Measurements from ENCODE around the gene PDZRN4.
"Not testable (repeated sequence)": the region's sequence is repeated elsewhere in the genome, so short reads cannot be mapped to it uniquely, and the experiment has no call there.

PDZRN4 gene

DNA sequence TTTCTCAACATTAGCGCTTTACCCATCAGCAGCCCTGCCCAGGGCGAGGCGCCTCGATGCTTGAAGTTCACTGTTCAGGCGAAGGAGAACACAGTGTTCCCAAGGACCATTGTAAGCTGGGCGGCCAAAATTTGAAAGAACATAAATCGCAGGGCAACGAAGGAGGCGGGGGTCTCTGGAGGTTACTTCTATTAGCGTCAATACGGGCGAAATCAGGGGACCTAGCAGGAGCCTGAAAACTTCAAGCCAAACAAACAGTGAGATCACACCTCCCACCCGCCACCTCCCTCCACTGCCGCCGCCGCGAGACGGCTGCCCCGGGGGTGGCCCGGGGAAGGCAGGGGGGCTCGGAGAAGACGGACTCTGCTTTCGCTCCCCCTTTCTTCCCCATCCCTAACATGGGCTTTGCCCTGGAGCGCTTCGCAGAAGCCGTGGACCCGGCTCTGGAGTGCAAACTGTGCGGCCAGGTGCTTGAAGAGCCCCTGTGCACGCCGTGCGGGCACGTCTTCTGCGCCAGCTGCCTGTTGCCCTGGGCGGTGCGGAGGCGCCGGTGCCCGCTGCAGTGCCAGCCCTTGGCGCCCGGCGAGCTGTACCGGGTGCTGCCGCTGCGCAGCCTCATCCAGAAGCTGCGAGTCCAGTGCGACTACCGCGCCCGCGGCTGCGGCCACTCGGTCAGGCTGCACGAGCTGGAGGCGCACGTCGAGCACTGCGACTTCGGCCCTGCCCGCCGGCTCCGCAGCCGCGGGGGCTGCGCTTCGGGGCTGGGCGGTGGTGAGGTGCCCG is at the start of gene PDZRN4:
TSS of gene PDZRN4 (plus strand) at position 263 of the 783 bp plus-strand sequence.
- no peak for DNase-seq

DNA sequence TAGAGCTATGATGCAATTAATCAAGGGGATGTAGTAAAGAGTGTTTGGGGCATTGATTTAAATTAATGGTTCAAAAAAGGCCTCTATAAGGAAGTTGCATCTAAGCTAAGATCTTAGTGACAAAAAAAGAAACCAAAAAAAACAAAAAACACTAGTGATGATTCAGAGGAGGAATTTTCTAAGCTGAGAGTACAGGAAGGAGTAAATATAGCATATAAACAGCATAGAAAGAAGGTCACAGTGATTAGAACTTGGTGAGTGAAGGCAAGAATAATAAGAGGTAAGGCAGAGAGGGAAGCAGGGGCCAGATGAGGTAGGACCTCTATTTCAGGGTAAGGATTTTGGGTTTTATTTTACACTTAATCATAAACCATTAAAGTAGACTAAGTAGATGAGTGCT is 48.0 kb upstream of the PDZRN4 start:
- no peak for DNase-seq

DNA sequence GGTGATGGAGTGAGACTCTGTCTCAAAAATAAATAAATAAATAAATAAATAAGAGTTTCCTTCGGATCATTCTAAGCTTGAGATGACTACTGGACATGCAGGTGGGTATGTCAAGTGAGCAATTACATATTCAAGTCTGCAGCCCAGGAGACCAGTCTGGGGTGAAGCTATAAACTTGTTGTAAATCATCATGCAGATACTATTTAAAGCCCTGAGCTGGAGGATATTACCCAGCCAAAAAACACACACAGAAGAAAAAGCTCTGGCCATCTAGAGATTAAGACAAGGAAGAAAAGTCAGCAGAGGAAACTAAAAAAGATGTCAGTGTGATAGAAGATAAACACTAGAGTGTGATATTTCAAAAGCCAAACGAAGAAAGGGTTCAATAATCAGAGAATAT is 47.0 kb upstream of the PDZRN4 start:
- DNase-seq = no peak

DNA sequence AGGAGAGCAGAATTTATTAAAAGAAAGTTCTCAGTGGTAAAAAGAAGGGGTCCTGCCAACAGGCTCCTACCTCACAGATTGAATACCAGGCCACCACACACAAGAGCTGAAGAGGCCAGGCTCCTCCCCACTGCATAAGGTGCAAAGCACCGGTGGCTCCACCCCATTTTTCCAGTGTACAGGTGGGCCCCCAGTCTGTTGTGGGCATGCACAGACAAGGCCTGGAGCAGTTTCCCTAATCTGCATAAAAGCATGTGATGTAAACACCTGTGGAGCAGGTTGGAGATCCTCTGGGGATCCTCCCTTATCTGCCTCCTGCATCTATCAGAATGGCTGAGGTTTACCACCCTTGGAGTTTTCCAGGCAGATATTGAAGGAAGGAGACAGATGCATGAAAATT is 45.7 kb upstream of the PDZRN4 start:
- no peak for DNase-seq

DNA sequence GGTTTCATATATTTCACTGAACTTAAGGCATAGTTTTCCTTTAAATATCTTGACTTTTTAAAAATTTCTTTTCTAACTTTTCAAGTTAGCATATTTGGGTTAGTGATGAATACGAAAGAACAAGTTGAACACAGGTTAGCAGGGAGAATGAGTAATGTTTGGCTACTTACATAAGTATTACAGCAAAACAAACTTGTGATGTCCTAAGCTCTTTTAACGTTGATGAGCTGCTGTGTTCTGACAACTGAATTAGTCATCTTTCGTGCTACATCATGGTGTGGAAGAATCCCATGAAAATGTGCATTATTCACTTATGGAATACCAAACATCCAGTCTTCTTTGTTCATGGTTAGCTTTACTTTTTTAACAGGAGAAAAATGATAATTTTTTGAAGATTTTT is 36.3 kb upstream of the PDZRN4 start:
- DNase-seq = no peak

DNA sequence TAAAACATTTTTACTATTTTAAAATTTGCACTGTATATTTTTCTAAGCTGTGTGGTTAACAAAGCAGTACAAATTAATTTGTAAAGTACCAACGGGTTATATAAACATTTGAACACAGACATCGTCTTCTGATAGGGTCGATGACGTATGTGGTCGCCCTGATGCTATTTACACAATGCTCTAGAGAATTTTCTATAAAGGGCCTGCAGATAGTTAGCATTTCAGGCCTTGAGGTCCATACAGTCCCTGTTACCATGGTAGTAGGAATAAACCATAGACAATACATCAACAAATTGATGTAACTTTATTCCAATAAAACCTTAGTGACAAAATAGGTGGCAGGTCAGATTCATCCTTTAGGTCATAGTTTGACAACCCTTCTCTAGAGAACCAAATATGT is 25.7 kb upstream of the PDZRN4 start:
- DNase-seq = no peak

DNA sequence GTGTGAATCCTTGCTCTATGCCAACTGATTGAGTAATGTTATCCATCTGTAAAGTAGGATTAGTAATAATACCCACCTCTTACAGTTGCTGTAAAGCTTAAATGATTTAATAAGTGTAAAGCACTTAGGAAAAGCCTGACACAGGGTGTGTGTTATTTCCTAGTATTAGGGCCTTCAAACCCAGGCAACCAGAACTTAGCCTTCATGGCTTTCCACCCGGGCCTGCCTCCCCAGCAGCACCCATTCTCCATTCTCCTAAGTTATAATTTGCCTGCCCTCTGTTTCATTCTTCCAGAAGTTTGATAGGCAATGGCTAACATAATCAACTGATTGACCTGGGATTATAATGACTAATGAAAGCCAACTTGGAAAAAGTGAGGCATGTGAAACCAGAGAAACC is 20.4 kb upstream of the PDZRN4 start:
- DNase-seq = no peak

DNA sequence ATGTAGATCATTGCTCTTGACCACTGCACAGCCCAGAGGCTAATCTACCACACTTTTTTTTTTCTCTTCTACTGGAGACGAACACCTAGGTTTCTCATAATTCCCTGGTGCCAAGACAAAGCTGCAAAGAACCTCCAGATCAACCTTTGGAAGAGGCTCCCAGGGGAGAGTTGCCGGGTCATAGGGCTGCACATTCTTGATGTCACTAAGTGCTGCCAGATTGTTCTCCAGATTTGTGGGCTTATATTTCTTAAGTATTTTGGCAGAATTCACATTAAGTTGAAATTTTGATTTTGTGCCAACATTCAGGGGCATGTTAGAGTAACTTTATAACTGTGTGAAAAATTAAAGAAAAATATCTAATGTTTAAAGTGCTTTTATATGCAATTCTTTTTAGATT is 13.5 kb upstream of the PDZRN4 start:
- DNase-seq = no peak

DNA sequence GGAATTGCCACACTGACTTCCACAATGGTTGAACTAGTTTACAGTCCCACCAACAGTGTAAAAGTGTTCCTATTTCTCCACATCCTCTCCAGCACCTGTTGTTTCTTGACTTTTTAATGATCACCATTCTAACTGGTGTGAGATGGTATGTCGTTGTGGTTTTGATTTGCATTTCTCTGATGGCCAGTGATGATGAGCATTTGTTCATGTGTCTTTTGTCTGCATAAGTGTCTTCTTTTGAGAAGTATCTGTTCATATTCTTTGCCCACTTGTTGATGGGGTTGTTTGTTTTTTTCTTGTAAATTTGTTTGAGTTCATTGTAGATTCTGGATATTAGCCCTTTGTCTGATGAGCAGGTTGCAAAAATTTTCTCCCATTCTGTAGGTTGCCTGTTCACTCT is 8.6 kb upstream of the PDZRN4 start:
- DNase-seq = not testable (repeated sequence)

DNA sequence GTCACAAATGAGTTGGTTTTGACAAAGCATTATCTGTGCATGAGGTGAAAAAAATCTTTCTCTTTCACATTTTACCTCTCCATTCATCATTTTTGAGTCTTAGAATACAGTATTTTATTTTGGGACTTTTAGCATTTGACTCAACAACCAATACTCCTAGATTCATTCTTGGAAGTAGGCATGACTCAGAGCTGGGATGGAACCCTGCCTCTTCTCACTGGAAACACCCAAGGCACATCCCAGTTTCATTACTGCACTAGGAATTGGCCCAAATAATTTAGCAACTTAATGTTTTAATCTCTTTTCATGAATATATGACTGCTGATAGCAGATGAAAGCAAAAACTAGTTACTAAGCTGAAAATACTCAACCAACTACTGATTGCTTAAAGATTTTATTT is 3.3 kb upstream of the PDZRN4 start:
- no peak for DNase-seq

DNA sequence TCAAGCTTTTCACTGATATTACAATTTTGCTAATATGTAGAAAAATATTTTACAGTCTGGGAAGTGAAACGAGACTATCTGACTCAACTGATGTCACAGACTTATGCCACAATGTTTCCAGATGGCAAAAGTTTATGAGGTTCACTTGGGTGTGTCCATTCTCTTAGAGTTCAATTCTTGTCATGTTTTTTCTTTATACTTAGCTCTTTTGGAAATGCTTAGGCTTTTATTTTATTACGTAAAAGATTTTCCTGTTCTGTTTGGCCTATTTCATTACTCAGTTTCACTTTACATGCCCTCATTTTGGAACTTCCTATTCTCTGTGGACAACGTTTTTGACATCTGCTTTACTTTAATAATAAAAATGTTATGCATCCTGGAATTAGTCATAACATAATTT is 2.1 kb upstream of the PDZRN4 start:
- DNase-seq = no peak

DNA sequence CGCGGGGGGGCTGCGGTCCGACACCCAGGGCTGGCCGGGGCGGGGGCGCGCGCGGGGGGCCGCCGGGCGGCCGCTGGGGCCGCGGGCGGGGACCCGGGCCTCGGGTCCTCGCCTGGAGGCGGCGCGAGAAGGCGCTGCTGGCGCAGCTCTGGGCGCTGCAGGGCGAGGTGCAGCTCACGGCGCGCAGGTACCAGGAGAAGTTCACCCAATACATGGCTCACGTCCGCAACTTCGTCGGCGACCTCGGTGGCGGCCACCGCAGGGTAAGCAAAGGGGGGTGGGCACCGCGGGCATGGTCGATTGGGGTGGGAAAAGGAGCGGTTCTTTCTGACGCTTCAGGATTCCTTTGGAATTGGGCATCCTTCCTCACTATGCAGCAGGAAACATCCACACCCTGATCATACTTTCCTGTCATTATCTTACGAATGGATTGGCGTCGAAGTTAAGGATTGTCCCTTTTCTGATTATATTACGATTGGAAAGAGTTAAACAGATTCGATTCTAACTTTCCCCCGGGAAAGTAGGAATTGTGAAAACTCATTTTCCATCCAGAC is 798 bp downstream of the PDZRN4 start:
- DNase-seq = no peak

DNA sequence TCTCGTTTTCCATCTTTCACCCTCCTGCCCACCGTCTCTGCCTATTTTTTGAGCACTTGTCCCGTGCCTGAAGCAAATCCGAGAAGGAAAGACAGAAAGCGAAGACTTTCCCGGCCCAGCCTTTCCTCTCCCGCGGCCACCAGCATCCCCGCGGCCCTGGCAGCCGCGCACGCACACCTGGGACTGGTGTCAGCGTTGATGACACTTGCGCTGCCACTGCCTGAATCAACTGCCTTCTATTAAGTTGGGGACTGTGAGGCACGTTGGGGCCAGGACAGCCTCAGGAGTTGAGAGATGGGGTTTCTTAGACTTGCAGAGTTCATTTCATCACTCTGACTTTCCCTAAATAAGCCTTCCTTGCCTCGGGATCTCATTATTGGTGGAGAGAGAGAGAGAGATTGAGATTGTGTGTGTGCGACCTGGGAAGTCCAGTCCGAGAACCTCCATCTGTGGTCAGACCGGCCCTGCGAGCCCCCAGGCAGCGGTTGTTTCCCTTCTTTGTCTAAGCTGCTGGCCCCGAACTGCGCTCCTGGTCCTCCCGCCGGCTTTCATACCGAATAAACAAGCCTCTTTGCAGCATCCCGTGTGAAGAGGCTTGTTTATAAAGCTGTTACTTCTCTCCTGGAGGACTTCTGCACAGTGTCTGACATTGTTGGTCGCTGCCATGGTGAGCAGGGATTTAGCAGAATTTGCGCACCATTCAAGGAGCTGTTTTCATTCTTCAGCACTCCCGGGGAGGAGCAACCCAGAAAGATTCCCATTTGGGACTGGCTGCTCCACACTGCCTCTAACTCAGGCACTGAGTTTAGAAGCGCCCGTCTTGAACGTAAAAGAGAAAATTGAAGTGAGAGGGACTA is 1.5 kb downstream of the PDZRN4 start:
- DNase-seq = no peak

DNA sequence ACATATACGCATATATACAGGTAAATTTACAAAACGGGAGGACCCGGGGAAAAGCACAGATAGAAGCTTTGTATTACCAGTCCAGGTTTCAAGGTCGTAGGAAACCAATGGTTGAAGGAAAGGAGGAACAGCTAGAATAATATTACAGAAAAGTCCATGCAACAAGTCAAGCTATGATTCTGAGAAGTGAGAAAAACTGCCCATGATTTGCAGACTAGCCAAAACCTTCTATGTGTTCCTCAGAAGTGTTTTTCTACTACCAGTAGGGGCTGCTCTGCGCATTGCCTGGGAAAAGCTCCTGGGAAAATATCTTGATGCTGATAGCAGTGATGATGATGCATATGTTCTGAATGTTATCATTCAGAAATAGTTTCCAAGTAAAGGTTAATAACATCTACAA is 2.2 kb downstream of the PDZRN4 start:
- no peak for DNase-seq

DNA sequence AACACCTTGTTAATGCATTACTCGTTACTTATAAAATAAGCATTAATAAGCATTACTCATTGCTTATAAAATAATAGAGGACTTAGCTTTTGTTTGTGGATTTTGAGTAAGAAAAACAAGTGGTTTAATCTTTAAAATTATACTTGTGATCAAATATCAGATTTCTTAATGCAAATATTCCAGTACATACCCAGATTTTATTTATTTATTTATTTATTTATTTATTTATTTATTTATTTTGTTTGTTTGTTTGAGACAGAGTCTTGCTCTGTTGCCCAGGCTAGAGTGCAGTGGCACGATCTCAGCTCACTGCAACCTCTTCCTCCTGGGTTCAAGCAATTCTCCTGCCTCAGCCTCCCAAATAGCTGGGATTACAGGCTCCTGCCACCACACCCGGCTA is 3.4 kb downstream of the PDZRN4 start:
- DNase-seq = not testable (repeated sequence)

DNA sequence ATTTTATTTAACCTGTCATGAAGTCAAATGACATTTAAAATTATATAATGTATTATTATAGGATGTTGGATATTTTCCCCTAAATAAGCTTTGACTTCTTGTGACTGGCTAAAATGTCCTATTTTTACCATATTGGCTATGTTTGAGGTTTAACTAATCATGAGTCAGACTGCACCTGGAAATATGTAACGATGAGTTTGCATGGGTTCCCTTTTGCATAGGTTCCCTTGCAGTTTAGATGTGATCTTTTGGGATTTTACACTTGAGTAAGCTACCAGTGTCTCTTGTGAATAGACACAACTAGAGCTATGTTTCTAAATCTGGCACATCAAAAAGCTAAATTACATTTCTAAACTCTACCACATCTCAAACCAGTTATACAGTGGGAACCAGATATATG is 5.2 kb downstream of the PDZRN4 start:
- no peak for DNase-seq

DNA sequence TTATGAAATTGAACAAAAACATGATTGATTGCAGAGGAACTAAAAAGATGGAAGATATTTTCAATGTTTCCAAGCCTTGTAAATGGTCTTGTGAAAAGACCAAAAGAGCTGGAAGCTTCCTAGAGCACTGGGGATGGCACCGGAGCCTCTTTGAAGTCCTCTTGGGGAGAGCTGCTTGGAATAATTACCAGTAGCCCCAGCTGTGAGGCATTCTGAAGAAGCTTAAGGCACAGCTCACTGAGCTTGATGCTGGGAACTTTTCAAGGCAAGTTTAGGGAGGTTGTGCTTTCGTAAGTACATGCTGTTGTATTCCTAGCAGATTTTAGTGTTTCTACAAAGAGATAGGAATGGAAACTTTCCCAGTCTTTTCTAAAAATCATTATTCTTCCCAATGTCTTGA is 13.9 kb downstream of the PDZRN4 start:
- DNase-seq = no peak

DNA sequence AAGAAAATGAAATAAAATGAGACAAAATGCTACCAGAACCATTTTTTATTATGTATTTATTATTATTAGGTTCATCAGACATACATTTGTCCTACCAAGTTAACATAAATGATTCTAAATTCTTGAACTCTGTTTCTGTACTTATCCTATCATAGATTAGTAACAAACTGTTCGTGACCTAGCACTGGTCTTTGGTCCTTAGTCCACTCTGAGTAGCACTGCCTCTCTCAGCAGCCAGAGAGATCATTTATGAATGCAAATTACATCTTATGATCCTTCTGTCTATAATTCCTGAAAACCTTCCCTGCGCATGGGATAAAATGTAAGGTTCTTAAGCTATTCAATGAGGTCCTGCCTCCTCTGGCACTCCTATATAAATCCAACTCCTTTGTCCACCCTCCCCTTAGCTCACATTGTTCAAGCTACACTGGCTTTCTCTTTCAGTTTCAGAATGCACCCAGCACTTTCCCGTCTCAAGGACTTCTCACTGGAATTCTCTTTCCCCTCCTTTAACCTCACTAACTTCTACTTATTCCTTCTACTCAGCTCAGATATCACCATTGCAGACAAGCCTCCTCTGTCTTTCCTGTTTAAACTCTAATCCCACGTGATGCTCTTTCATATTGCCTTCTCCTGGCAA is 17.1 kb downstream of the PDZRN4 start:
- DNase-seq = no peak

DNA sequence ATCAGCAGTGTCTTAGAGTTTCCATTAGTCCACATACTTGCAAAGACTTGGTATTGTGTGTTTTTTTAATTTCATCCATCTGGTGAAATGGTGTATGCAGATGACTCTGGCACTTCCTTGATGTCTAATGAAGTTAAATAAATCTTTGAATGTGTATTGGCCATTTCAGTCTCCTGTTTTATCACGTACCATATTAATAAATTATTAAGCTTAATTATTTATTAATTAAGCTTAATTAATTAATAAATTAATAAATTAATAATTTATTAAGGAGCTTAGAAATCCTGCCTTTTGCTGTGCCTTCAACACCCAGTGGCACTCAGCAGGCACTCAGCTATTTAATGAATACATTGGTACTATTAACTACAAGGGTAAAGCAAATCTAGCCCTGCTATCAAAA is 18.2 kb downstream of the PDZRN4 start:
- no peak for DNase-seq

DNA sequence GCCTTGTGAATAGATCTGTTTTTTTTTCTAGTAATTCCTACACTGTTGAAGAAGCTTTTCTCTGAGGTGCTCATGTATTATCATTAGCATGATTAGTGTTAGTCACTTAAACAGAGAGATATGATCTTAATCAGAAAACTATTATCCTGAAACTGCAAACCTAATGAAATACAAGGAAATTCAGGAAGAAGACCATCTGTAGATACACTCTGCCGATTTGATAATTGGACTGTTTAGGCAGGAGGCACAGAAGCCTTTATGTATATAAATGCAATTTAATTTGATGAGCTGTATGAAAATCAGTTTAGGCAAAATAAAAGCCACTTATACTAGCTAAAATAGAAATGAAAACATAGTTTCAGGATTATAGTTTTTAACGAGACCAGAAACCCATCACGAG is 23.3 kb downstream of the PDZRN4 start:
- DNase-seq = no peak

DNA sequence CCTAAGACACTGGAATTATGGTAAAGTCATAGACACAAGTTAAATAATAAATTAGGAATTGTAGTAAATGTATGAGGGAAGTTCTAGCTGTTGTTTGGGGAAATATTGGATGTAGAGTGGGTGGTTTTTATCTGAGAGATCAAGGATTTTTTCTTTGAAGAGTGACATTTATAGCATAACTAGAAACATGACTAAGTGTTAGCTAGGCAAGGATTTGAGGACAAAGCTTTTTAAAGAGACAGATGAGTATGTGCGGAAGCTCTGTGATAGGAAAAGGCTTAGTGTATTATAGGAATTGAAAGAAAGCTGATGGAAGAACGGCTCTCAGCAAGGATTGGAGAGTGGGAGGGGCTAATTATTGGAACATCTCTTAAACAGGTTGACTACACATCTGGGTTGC is 24.5 kb downstream of the PDZRN4 start:
- DNase-seq = no peak

DNA sequence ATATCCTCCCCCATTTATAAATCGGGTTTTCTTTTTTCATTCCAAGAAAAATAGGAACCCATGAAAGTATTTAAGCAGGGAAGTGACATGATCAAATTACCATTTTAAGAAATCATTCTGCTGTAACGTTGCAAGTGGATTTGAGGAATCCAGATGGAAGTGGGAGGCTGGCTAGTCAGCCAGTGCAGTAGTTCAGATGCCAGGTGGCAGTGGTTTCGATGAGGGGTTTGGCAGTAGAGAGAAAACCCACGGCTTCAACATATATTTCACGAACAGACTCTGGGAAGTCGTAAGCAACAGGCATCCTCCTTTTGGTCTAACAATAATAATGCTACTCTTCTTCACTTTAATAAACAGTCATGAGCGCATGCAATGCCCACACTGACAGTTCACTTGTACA is 25.0 kb downstream of the PDZRN4 start:
- DNase-seq = no peak

DNA sequence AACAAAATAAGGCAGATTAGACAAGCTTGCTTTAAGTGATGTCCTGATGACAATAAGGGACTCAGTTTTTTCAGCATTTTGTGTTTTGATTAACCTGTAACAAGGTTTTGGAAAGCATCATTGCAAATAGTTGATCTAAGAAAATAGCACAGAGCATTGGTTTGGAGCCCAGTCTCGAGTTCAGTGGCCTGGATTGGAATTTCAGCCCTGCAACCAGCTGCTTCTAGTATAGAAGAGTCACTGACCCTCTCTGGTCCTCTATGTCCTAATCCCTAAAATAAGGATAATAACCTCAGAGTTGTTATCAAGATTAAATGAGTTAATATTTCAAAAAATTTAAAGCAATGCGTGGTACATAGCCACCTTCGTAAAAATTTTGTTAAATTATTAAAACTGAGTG is 25.5 kb downstream of the PDZRN4 start:
- DNase-seq = no peak

DNA sequence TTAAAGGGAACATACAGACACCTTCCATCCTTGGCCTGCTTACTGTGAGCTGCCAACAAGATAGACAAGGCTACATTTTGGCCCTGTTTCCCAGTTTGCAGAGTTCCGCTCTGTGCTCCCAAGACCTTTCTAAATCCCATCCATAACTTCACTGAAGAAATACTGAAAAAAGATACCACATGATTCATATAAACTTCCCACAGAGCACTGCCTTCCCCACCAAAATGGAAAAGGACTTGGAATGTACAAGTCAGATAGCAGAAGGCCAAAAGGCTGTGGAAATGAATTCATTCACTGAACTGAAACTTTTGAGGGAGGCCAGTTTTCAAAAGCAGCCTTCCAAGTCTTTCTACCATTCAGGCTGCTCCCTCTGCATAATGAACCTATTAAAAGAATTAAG is 29.6 kb downstream of the PDZRN4 start:
- DNase-seq = no peak

Data from stimulated activated CD4-positive, alpha-beta T cell treated with anti-CD3 and anti-CD28 coated beads, Interleukin-15, amount 100 ng/mL, for 24 hours (primary cell).